Fibroblast of pulmonary artery (primary cell): ENCODE measurements around the gene DNAJC27.

Source experiments
- DNase-seq: peaks from one replicate; pipeline ENCODE4 v3.0.0-alpha.2; 2010; ENCODE audit warnings: low read depth
- H3K4me3 ChIP-seq: replicated peaks from 2 replicates; pipeline ENCODE4 v1.5.1; 2011; ENCODE audit warnings: low read depth, mild to moderate bottlenecking, control low read depth, low read length, moderate library complexity
- TF ChIP-seq, protein P1 (sequence below): IDR thresholded peaks from 2 replicates; pipeline ENCODE4 v1.5.1; 2011; ENCODE audit warnings: mild to moderate bottlenecking, control low read depth, low read length, inconsistent platforms; ENCODE audit errors: missing control alignments

Gene DNAJC27

DNA sequence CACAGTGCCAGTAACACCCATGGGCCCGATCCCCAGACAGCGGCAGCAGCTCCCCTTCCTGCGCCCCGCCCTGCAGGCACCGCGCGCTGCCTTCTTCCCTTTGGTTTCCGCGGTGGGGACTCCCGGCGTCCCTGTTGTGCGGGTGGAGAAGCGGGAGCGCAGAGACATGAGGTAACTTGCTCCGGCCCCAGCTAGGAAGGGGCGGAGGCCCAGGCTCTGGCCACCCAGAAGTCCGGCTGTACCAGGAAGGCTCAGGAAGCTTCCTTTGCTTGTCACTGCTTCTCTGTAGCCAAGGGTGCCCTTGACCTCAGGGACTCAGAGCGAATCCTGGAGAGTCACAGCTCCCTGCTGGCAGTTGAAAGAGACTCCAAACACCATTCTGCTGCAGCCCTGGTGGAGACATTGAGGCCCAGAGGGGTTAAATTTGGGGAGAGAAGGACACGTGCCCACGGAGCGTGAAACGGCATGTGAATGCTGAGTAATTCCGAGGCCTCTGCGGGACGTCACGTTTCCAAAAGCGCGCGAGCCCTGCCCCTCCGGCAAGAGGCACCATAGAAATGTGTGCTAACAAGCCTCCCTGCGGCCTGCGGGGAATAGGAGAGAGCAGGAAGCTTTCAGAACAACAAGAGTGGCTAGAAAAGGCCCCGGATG, 45.0 kb downstream of the DNAJC27 start:
- no peak overlapping the region for H3K4me3 ChIP-seq
- TF ChIP-seq, protein P1, sequence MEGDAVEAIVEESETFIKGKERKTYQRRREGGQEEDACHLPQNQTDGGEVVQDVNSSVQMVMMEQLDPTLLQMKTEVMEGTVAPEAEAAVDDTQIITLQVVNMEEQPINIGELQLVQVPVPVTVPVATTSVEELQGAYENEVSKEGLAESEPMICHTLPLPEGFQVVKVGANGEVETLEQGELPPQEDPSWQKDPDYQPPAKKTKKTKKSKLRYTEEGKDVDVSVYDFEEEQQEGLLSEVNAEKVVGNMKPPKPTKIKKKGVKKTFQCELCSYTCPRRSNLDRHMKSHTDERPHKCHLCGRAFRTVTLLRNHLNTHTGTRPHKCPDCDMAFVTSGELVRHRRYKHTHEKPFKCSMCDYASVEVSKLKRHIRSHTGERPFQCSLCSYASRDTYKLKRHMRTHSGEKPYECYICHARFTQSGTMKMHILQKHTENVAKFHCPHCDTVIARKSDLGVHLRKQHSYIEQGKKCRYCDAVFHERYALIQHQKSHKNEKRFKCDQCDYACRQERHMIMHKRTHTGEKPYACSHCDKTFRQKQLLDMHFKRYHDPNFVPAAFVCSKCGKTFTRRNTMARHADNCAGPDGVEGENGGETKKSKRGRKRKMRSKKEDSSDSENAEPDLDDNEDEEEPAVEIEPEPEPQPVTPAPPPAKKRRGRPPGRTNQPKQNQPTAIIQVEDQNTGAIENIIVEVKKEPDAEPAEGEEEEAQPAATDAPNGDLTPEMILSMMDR = no peak
- peak; percentile 18 for DNase-seq

DNA sequence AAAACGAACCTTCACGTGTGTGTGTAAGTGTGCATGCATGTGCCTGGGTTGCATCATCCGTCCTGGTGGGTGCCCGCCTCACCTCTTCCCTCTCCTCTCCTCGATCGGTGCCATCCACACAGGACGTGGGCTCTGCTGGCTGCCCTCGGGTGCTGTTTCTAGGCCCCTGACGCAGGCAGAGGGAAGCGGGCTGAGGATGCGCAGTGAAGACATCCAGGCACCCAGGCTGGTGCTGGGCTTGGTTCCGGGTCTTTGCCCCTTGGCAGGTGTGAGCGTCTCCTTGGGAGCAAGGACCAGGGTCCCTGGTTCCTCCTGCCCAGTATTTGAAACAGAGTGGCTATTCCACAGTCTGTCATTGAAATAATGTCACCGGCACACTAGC, 45.5 kb downstream of the DNAJC27 start:
- DNase-seq = no peak

DNA sequence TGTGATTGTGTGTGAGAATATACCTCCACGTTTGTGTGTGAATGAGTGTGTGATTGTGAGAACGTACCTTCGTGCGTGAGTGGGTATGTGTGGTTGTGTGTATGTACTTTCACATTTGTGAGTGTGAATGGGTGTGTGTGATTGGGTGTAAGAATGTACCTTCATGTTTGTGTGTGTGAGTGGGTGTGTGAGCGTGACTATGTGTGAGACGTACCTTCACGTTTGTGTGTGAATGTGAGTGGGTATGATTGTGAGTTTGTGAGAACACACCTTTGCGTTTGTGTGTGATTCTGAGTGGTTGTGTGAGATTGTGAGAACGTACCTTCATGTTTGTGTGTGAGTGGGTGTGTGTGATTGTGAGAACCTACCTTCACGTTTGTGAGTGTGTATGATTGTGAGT, 45.9 kb downstream of the DNAJC27 start:
- TF ChIP-seq, protein P1 = no peak
- H3K4me3 ChIP-seq = no peak overlapping the region
- DNase-seq = no peak

More for the DNA sequence above, 45.5 kb downstream of the DNAJC27 start:
- TF ChIP-seq, protein P1 = no peak
- no peak overlapping the region for H3K4me3 ChIP-seq

DNA sequence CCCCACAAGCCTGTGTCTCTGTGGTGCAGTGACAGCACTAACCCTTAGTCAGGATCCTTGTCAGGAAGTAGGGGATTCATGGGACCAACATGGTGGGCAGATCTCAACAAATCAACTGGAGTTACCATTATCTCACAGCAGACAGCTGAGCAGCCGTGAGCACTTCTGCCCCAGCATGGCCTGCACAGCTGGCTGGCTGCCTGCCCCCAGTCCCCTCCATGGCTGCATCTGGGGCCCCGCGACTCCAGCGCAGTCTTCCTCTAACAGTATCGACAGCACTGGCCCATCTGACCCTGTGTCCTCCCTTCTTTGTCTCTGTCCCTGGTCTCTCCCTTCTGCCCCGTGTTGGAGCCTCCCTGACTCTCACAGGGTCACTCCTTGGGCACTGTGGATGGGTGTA, 47.0 kb downstream of the DNAJC27 start:
- TF ChIP-seq, protein P1 = no peak
- no peak overlapping the region for H3K4me3 ChIP-seq
- no peak for DNase-seq

DNA sequence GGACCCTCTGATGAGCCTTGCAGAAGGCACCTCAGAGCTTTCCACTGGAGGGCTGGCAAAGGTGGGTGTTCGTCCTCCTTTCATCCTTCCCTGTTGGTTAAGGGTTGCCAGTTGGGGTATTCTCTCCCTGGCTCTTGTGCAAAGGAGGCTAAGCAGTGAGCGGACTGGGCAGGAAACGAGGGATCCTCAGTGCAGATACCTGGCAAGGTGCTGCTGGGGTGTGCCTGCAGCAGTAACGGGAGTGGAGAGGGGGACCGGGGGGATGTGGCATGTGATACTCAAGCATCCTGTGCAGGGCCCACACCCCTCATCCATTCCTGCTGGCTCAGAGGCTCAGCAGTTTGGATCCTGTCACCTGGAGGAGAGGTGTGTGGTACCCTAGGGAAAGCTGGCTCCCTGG, 47.5 kb downstream of the DNAJC27 start:
- no peak overlapping the region for H3K4me3 ChIP-seq
- TF ChIP-seq, protein P1 = no peak
- DNase-seq = no peak

DNA sequence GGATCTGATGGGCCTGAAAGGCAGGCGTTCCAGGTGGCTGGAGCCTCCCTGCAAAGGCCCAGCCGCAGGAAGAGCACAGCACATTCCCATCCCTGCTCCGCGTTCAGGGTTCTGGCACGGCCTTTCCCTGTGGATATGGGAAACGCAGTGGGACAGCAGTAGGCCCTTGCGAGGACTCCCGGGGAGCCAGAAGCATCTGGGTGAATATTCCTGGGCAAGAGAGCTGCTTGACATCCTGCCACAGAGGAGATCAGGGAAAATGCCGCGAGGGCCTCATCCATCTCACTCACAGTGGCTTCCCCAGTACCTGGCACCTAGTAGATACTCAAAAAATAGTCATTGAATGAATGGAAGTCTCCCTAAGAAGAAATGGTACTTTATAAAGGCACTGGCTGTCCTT, 48.6 kb downstream of the DNAJC27 start:
- TF ChIP-seq, protein P1 = no peak
- DNase-seq = no peak

DNA sequence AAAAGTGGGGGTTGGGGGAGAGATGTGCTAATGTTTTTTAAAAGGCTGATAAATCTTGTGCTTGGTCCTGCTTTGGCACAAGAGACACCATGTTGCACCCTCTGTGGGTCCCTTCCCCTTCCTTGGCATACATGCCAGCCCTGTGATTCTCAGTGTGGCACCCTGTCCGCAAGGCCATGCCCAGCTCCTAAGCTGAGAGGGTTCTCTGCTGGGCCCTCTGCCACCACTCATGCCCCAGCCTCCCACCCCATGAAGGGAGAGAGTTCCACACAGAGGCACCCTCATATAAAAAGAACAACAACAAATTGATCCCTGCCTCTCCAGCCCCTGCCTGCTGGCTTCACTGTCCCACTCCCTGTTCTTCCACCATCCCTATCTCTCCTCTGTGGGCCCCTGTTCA, 49.2 kb downstream of the DNAJC27 start:
- TF ChIP-seq, protein P1 = no peak
- DNase-seq = no peak
- H3K4me3 ChIP-seq = no peak overlapping the region

More for the DNA sequence above, 48.6 kb downstream of the DNAJC27 start:
- no peak overlapping the region for H3K4me3 ChIP-seq
